GM12878 (cell line): ENCODE measurements around the gene ESRRB. TPM values are rescaled to one million over a fixed set of nuclear protein-coding genes. Genes with fewer than 3 reads are reported as not detected.

Experiments
- ATAC-seq: fragments of 200-7000 bp; cut with Tn5 transposase; 3 replicates; pipeline ENCODE4 v1.9.1; 2020; ENCODE audit warnings: mild to moderate bottlenecking, moderate library complexity
- BruUV-seq: library from RNA; stranded (reverse); fragments of 400-500 nt; replicated peaks from 2 replicates; lab custom pipeline; 2021; lab: Mats Ljungman, UMichigan
- CTCF ChIA-PET: fragments of 300-600 bp; sonication (Branson Sonifier 250); formaldehyde crosslinking; extraction: SDS; loops from one replicate; lab custom pipeline; 2021; ENCODE audit warnings: inconsistent platforms; lab: Yijun Ruan, JAX
- POLR2A ChIA-PET: fragments of 350-600 bp; formaldehyde crosslinking; extraction: SDS; loops from one replicate; lab custom pipeline; 2021; ENCODE audit warnings: inconsistent platforms; lab: Charles Lee
- RAD21 ChIA-PET: fragments of 300-600 bp; sonication (Branson Sonifier 250); formaldehyde crosslinking; loops from one replicate; lab custom pipeline; 2023; ENCODE audit warnings: antibody characterized with exemption; ENCODE audit not compliant: unreplicated experiment; lab: Charles Lee
- SMC1A ChIA-PET: fragments of 300-600 bp; sonication (Branson Sonifier 250); formaldehyde crosslinking; loops from one replicate; lab custom pipeline; 2023; ENCODE audit not compliant: unreplicated experiment, uncharacterized antibody; lab: Charles Lee
- DNase-seq: peaks from one replicate; pipeline ENCODE4 v3.0.0-alpha.2; 2011; ENCODE audit warnings: low read depth, low spot score
- FAIRE-seq: peaks from 3 replicates; lab custom pipeline; 2011; peaks lifted over from hg19 to GRCh38; lab: Jason Lieb, UNC
- H2AFZ ChIP-seq: 2 replicates; pipeline ENCODE4 v1.6.0; 2011; ENCODE audit warnings: low read depth, low read length, control low read depth; ENCODE audit not compliant: control insufficient read depth
- H3K27ac ChIP-seq: 2 replicates; pipeline ENCODE4 v1.5.1; 2011; ENCODE audit warnings: control low read depth; ENCODE audit not compliant: control insufficient read depth, insufficient read depth
- H3K27me3 ChIP-seq, 2 experiments: replicated peaks in 1 of 2; 2 replicates each; pipeline versions ENCODE4 v1.6.0 to v1.6.1; 2011; ENCODE audit warnings: low read length in 1 of 2; ENCODE audit not compliant: control insufficient read depth in 2 of 2, insufficient read depth in 2 of 2
- H3K36me3 ChIP-seq, 2 experiments: 2 replicates each; pipeline ENCODE4 v1.5.1; 2011; ENCODE audit warnings: low read length in 1 of 2; ENCODE audit not compliant: control insufficient read depth in 2 of 2, insufficient read depth in 2 of 2
- H3K4me1 ChIP-seq: 2 replicates; pipeline ENCODE4 v1.6.1; 2011; ENCODE audit warnings: mild to moderate bottlenecking, low read length, moderate library complexity, mixed read lengths; ENCODE audit not compliant: control insufficient read depth, insufficient read depth
- H3K4me2 ChIP-seq: 2 replicates; pipeline ENCODE4 v1.6.0; 2011; ENCODE audit warnings: control low read depth; ENCODE audit not compliant: control insufficient read depth, insufficient read depth
- H3K4me3 ChIP-seq: fragments of 200-600 bp; sonication (generic); 2 replicates; pipeline ENCODE4 v1.5.1; 2016
- H3K79me2 ChIP-seq: 2 replicates; pipeline ENCODE4 v1.6.0; 2011; ENCODE audit warnings: low read length; ENCODE audit not compliant: control insufficient read depth, insufficient read depth
- H3K9ac ChIP-seq: 2 replicates; pipeline ENCODE4 v1.8.0; 2011; ENCODE audit warnings: low read length, control low read depth, mixed read lengths; ENCODE audit not compliant: control insufficient read depth, insufficient read depth
- H3K9me3 ChIP-seq: replicated peaks from 3 replicates; pipeline ENCODE4 v1.5.1; 2011; ENCODE audit warnings: mild to moderate bottlenecking, low read length; ENCODE audit not compliant: control insufficient read depth, insufficient read depth
- H4K20me1 ChIP-seq: 2 replicates; pipeline ENCODE4 v1.6.0; 2011; ENCODE audit not compliant: control insufficient read depth, insufficient read depth
- BRCA1 ChIP-seq: IDR thresholded peaks from 2 replicates; pipeline ENCODE4 v1.6.1; 2011; ENCODE audit warnings: low read depth, low read length, improper control_type of control experiment
- CBX5 ChIP-seq: sonication (generic); IDR thresholded peaks from 2 replicates; pipeline ENCODE4 v1.6.1; 2016; ENCODE audit warnings: low read depth, moderate library complexity, mild to moderate bottlenecking, inconsistent platforms
- CHD2 ChIP-seq: IDR thresholded peaks from 2 replicates; pipeline ENCODE4 v1.6.1; 2011; ENCODE audit warnings: low read depth, low read length, improper control_type of control experiment, borderline replicate concordance
- CHD4 ChIP-seq: fragments of 200-600 bp; sonication (generic); IDR thresholded peaks from 2 replicates; pipeline ENCODE4 v1.6.1; 2016; ENCODE audit warnings: mild to moderate bottlenecking
- DPF2 ChIP-seq: fragments of 450-650 bp; IDR thresholded peaks from 2 replicates; pipeline ENCODE4 v1.6.1; 2017; ENCODE audit warnings: mild to moderate bottlenecking
- ESRRA ChIP-seq: IDR thresholded peaks from 2 replicates; pipeline ENCODE4 v1.6.1; 2012; ENCODE audit warnings: mild to moderate bottlenecking, low read length, improper control_type of control experiment
- IRF4 ChIP-seq: IDR thresholded peaks from 2 replicates; pipeline ENCODE4 v1.6.1; 2011; ENCODE audit warnings: low read depth, low read length
- JUND ChIP-seq: IDR thresholded peaks from 2 replicates; pipeline ENCODE4 v1.6.1; 2012; ENCODE audit warnings: low read depth, mild to moderate bottlenecking, low read length, improper control_type of control experiment, moderate library complexity
- NFYB ChIP-seq: IDR thresholded peaks from 2 replicates; pipeline ENCODE4 v1.6.1; 2011; ENCODE audit warnings: low read depth, mild to moderate bottlenecking, low read length, improper control_type of control experiment, moderate library complexity; ENCODE audit not compliant: insufficient read depth
- NRF1 ChIP-seq: conservative IDR thresholded peaks from 2 replicates; pipeline ENCODE4 v1.6.1; 2011; ENCODE audit warnings: mild to moderate bottlenecking, low read depth, low read length, improper control_type of control experiment
- RELA ChIP-seq: fragments of 450-650 bp; IDR thresholded peaks from 2 replicates; pipeline ENCODE4 v1.8.0; 2014; ENCODE audit warnings: borderline replicate concordance; ENCODE audit not compliant: partially characterized antibody
- SRF ChIP-seq, 2 experiments: IDR thresholded peaks; 2 replicates each; pipeline ENCODE4 v1.6.1; 2011; ENCODE audit warnings: low read depth in 2 of 2, low read length in 2 of 2, mild to moderate bottlenecking in 1 of 2, moderate library complexity in 1 of 2
- SUPT20H ChIP-seq: IDR thresholded peaks from 2 replicates; pipeline ENCODE4 v1.6.1; 2011; ENCODE audit warnings: low read depth, mild to moderate bottlenecking, low read length, moderate library complexity, borderline replicate concordance; ENCODE audit not compliant: control insufficient read depth
- WRNIP1 ChIP-seq: IDR thresholded peaks from 2 replicates; pipeline ENCODE4 v1.6.1; 2011; ENCODE audit warnings: low read depth, low read length, improper control_type of control experiment, borderline replicate concordance
- ZZZ3 ChIP-seq: IDR thresholded peaks from 2 replicates; pipeline ENCODE4 v1.6.1; 2011; ENCODE audit warnings: low read depth; ENCODE audit not compliant: control insufficient read depth, insufficient read length
- WGBS: methylation state at CpG from one replicate; pipeline ENCODE4 v1.1.6; 2016; ENCODE audit warnings: low lambda C conversion rate; ENCODE audit not compliant: insufficient replicate concordance, insufficient coverage; ENCODE audit errors: missing lambda C conversion rate; 5-methylcytosine and 5-hydroxymethylcytosine counted together
- in situ Hi-C: fragments of 300-500 bp; cut with MboI; formaldehyde crosslinking; loops from 9 replicates; pipeline ENCODE4 v1.14.3; 2018; ENCODE audit warnings: mixed read lengths
- intact Hi-C: fragments of 100-400 bp; cut with micrococcal nuclease; formaldehyde crosslinking; loops from one replicate; pipeline ENCODE4 v1.14.2; 2022; ENCODE audit not compliant: unreplicated experiment
- polyA plus RNA-seq, 11 experiments: library from polyadenylated mRNA; depleted of rRNA in 4 of 11; unstranded in 6 of 11; stranded (reverse) in 5 of 11; fragments of >200 nt; fragmentation: Nextera tagmentation in 4 of 11; fragmentation: Illumina TruSeq in 1 of 11; extraction: Ambion mirVana in 4 of 11; extraction: Trizol in 1 of 11; gene quantifications; 1 replicate in 1 of 11; 2 replicates in 10 of 11; pipeline versions ENCODE4 v1.2.1 to v1.2.3, GENCODE V29; 2011 to 2016; ENCODE audit warnings: inconsistent platforms in 2 of 11, missing spikeins in 2 of 11, low read depth in 1 of 11
- total RNA-seq, 4 experiments: library from RNA; depleted of rRNA in 3 of 4; stranded (reverse); fragments of >200 nt in 3 of 4; fragmentation: Illumina TruSeq in 1 of 4; extraction: Trizol in 1 of 4; gene quantifications; 2 replicates each; pipeline versions ENCODE4 v1.2.1 to v1.2.3, GENCODE V29; 2013 to 2021
- TF ChIP-seq, protein P1 (sequence below): fragments of 450-650 bp; IDR thresholded peaks from 2 replicates; pipeline ENCODE4 v1.6.1; 2017; ENCODE audit warnings: mild to moderate bottlenecking, moderate library complexity
- TF ChIP-seq, protein P2 (sequence below): IDR thresholded peaks from 2 replicates; pipeline ENCODE4 v1.6.1; 2012; ENCODE audit warnings: low read depth, low read length, improper control_type of control experiment
- TF ChIP-seq, protein P3 (sequence below): IDR thresholded peaks from 2 replicates; pipeline ENCODE4 v1.6.1; 2012; ENCODE audit warnings: low read depth, low read length, improper control_type of control experiment

ESRRB gene
- total and polyA plus RNA-seq, 10 of the 15 experiments (the other 5 are each of a cell fraction or from before 2014, with no cell fraction given), result 0.03 to 0.73 (median 0.11) TPM; not detected in 6

DNA sequence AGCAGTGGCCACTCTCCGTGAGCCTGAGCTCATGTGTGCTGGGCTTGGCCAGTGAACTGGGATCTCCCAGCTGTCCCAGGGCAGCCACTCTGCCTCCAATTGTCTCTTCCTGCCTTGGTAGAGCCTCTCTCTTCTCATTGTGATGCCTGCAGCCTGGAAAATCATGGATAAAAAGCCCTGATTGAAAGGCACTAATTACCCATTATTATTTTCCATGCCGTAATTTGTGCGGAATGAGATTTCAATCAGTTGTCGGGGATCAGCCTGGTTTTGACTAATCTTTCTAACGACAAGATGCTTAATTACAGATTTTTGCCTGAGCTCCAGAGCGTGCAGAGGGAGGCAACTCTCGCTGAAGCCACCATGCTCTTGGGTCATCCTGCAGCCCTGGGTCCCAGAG is 52.7 kb downstream of the ESRRB start (continued):
- no peak for TF ChIP-seq WRNIP1
- TF ChIP-seq DPF2, result no peak
- TF ChIP-seq IRF4, result no peak
- no peak for TF ChIP-seq NFYB
- TF ChIP-seq BRCA1, result no peak
- no peak for TF ChIP-seq CHD2

DNA sequence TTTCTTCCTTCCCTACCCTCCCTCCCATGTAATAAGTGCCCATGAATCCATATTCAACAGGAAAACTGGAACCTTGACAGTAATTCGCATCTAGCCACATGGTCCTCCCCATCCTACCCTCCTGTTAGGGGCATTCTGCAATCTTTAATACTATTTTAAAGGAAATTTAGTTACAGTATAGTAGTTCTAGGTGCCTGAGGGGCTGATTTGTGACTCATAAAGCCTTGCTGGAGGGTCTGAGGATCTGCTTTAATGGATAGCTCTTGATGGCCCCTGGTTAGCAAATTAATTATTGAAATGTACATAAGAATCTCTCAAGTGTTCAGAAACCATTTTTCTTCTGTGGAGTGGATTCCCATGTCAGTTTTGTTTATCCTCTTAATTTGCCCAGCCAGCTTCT is 54.1 kb downstream of the ESRRB start:
- ChIA-PET RAD21 (no interaction called here), CTCF (no interaction called here), POLR2A (no interaction called here), SMC1A (no interaction called here)
- no TSS peak for BruUV-seq
- Histone ChIP-seq H3K27me3 (no peaks in the 10 kb centered on the region; a peak in 1 of 4 replicates), H2AFZ (no peak overlapping the region), H3K4me3 (no peak overlapping the region), H3K79me2 (no peaks in the 10 kb centered on the region), H3K36me3 (no peaks in the 10 kb centered on the region), H3K27ac (no peak overlapping the region), H3K9ac (no peak overlapping the region), H3K9me3 (no peaks in the 10 kb centered on the region), H4K20me1 (no peaks in the 10 kb centered on the region), H3K4me1 (no peaks in the 10 kb centered on the region), H3K4me2 (no peak overlapping the region)
- in situ Hi-C loops (no loop called here), intact Hi-C loops (no loop called here)
- WGBS, result 0% methylated on average over 1 of the region's 1 CpG
- DNase-seq (no peak), ATAC-seq (no peak)
- TF ChIP-seq CBX5 (no peak), JUND (no peak), CHD4 (no peak), RELA (no peak), ESRRA (no peak), NRF1 (no peak), SRF (IDR thresholded peaks at IDR 0.05; ENCODE audit: low read depth in 2 of 2, low read length in 2 of 2) (no peak), ZZZ3 (no peak), SUPT20H (no peak)
- TF ChIP-seq, protein P1, sequence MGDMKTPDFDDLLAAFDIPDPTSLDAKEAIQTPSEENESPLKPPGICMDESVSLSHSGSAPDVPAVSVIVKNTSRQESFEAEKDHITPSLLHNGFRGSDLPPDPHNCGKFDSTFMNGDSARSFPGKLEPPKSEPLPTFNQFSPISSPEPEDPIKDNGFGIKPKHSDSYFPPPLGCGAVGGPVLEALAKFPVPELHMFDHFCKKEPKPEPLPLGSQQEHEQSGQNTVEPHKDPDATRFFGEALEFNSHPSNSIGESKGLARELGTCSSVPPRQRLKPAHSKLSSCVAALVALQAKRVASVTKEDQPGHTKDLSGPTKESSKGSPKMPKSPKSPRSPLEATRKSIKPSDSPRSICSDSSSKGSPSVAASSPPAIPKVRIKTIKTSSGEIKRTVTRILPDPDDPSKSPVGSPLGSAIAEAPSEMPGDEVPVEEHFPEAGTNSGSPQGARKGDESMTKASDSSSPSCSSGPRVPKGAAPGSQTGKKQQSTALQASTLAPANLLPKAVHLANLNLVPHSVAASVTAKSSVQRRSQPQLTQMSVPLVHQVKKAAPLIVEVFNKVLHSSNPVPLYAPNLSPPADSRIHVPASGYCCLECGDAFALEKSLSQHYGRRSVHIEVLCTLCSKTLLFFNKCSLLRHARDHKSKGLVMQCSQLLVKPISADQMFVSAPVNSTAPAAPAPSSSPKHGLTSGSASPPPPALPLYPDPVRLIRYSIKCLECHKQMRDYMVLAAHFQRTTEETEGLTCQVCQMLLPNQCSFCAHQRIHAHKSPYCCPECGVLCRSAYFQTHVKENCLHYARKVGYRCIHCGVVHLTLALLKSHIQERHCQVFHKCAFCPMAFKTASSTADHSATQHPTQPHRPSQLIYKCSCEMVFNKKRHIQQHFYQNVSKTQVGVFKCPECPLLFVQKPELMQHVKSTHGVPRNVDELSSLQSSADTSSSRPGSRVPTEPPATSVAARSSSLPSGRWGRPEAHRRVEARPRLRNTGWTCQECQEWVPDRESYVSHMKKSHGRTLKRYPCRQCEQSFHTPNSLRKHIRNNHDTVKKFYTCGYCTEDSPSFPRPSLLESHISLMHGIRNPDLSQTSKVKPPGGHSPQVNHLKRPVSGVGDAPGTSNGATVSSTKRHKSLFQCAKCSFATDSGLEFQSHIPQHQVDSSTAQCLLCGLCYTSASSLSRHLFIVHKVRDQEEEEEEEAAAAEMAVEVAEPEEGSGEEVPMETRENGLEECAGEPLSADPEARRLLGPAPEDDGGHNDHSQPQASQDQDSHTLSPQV, result no peak
- TF ChIP-seq, protein P2, sequence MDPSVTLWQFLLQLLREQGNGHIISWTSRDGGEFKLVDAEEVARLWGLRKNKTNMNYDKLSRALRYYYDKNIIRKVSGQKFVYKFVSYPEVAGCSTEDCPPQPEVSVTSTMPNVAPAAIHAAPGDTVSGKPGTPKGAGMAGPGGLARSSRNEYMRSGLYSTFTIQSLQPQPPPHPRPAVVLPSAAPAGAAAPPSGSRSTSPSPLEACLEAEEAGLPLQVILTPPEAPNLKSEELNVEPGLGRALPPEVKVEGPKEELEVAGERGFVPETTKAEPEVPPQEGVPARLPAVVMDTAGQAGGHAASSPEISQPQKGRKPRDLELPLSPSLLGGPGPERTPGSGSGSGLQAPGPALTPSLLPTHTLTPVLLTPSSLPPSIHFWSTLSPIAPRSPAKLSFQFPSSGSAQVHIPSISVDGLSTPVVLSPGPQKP, result no peak
- TF ChIP-seq, protein P3, sequence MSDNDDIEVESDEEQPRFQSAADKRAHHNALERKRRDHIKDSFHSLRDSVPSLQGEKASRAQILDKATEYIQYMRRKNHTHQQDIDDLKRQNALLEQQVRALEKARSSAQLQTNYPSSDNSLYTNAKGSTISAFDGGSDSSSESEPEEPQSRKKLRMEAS, result no peak
- TF ChIP-seq, all 136 proteins: peak for 0
- no peak for FAIRE-seq
